ENCODE data around the gene KLK7.

KLK7 gene

DNA sequence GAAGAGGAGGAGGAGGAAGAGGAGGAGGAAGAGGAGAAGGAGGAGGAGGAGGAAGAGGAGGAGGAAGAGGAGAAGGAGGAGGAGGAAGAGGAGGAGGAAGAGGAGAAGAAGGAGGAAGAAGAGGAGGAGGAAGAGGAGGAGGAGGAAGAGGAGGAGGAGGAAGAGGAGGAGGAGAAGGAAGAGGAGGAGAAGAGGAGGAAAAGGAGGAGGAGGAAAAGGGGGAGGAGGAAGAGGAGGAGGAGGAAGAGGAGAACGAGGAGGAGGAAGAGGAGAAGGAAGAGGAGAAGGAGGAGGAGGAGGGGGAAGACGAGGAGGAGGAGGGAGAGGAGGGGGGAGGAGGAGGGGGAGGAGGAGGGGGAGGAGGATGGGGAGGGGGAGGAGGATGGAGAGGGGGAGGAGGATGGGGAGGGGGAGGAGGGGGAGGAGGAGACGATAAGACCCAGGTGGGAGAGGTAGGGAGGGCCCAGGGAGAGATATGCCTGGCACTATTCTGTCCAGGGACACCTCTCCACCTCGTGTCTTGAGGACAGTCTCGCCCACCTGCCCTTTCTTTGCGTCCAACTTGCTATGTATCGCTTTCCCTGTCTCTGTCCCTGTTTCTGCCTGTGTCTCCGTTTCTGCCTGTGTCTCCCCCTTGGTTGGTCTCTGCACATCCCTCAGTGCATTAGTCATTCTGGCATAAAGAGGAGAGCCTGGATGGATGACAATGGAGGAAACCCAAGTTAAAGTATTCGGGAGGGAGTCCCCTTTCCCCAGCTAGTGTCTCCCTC, 23.8 kb downstream of the KLK7 start:
- H3K4me3 ChIP-seq (ENCODE audit: low read depth, low read length): no peak overlapping the region
- peak; percentile 15 for DNase-seq (ENCODE audit: low read depth)
- TF ChIP-seq, protein P1, sequence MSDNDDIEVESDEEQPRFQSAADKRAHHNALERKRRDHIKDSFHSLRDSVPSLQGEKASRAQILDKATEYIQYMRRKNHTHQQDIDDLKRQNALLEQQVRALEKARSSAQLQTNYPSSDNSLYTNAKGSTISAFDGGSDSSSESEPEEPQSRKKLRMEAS (IDR thresholded peaks at IDR 0.05; ENCODE audit: low read depth, low read length): no peak

DNA sequence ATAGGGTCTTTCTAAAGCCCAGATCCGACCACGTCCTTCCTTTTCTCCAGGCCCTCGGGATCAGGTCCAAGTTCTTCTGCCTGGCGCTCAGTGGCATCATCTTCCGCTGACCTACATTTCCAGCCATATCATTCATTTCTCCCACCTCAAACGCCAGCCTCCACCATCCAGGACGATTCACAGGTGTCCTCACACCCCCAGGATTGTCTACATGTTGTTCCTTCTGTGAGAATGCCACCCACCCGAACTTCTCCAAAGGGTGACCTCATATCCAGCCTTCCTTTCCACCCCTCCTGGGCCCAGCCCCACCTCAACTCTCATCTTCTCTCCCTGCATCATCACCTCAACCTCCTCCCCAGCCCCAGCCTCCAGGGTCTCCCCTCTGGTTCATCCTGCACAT, 26.1 kb downstream of the KLK7 start:
- DNase-seq (ENCODE audit: low read depth): no peak
- H3K4me3 ChIP-seq (ENCODE audit: low read depth, low read length): no peak overlapping the region
- TF ChIP-seq MYC (IDR thresholded peaks at IDR 0.05; ENCODE audit: low read depth, low read length) (no peak), POLR2A (IDR thresholded peaks at IDR 0.05; ENCODE audit: extremely low read depth, insufficient read length) (no peak)
- TF ChIP-seq, protein P2, sequence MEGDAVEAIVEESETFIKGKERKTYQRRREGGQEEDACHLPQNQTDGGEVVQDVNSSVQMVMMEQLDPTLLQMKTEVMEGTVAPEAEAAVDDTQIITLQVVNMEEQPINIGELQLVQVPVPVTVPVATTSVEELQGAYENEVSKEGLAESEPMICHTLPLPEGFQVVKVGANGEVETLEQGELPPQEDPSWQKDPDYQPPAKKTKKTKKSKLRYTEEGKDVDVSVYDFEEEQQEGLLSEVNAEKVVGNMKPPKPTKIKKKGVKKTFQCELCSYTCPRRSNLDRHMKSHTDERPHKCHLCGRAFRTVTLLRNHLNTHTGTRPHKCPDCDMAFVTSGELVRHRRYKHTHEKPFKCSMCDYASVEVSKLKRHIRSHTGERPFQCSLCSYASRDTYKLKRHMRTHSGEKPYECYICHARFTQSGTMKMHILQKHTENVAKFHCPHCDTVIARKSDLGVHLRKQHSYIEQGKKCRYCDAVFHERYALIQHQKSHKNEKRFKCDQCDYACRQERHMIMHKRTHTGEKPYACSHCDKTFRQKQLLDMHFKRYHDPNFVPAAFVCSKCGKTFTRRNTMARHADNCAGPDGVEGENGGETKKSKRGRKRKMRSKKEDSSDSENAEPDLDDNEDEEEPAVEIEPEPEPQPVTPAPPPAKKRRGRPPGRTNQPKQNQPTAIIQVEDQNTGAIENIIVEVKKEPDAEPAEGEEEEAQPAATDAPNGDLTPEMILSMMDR (IDR thresholded peaks at IDR 0.05; ENCODE audit: low read depth, low read length): no peak

DNA sequence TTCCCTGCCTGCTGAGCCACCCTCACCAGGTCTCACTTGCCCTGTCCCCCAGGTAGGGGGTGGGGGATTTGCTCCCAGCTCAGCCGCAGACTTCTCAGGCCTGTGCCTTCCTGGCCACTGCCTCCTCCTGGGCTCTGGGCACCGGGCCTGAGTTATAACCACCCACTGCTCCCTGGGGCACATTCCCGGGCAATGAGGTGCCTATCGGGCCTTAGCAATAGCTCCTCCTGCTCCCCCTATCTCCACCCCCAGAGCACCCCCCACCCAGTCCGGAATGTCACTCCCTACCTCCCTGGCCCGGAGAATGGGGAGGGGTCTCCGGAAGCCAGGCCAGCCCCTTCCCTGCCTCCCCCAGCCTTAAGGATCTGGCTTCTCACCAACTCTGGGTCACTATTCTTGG, 30.8 kb downstream of the KLK7 start, which contains the start of gene KLK5:
KLK5 (minus strand) TSS at position 129 of the 400 bp plus-strand sequence. CDS start 381 bp downstream, outside the sequence.
- H3K4me3 ChIP-seq (ENCODE audit: low read depth, low read length): no peak within 1 kb of the TSS
- no peak for TF ChIP-seq MYC (IDR thresholded peaks at IDR 0.05; ENCODE audit: low read depth, low read length)
- TF ChIP-seq, protein P1 (IDR thresholded peaks at IDR 0.05; ENCODE audit: low read depth, low read length): no peak
- TF ChIP-seq POLR2A (IDR thresholded peaks at IDR 0.05; ENCODE audit: extremely low read depth, insufficient read length): no peak
- TF ChIP-seq, protein P2 (IDR thresholded peaks at IDR 0.05; ENCODE audit: low read depth, low read length): no peak
- no peak for DNase-seq (ENCODE audit: low read depth)

DNA sequence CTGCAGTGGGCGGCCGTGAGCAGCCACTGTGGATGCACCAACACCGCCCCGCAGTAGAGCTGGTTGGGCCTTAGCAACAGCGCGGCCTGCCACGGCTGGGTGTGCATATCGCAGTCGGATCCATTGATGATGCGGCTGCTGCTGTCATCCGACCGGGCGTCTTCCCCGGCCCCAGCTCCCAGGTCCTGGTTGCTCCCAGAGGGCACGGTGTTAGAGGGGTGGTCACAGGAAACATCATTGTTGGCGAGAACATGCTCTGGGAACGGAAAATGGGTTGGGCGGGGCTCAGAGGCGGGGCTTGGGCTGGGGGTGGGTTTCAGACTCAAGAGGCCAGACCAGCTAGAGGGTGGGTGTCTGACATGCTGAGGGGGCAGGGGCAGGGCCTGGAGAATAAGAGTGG, 33.9 kb downstream of the KLK7 start:
- TF ChIP-seq, protein P1 (IDR thresholded peaks at IDR 0.05; ENCODE audit: low read depth, low read length): no peak
- TF ChIP-seq POLR2A (IDR thresholded peaks at IDR 0.05; ENCODE audit: extremely low read depth, insufficient read length): no peak
- TF ChIP-seq, protein P2 (IDR thresholded peaks at IDR 0.05; ENCODE audit: low read depth, low read length): no peak
- no peak for TF ChIP-seq MYC (IDR thresholded peaks at IDR 0.05; ENCODE audit: low read depth, low read length)
- no peak for DNase-seq (ENCODE audit: low read depth)
- no peak overlapping the region for H3K4me3 ChIP-seq (ENCODE audit: low read depth, low read length)

DNA sequence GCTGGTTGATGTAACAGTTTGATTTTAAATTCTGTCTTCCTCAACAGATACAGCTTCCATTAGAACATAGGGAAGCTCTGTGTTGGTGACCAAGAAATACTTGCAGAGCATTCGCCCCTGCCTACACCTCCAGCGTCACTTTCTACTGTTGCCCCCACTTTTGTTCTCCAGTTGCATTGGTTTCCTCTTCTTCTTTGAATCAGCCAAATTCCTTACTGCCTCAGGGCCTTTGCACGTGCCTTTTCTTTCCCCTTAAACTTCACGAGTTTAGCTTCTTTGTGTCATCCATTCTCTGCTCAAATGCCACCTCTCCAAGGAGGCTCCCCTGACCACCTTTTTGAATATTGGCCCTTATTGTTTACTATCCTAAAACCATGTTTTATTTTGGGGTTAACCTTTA, 36.6 kb downstream of the KLK7 start:
- no peak for DNase-seq (ENCODE audit: low read depth)
- no peak overlapping the region for H3K4me3 ChIP-seq (ENCODE audit: low read depth, low read length)
- TF ChIP-seq POLR2A (IDR thresholded peaks at IDR 0.05; ENCODE audit: extremely low read depth, insufficient read length): no peak
- TF ChIP-seq, protein P2 (IDR thresholded peaks at IDR 0.05; ENCODE audit: low read depth, low read length): no peak
- TF ChIP-seq, protein P1 (IDR thresholded peaks at IDR 0.05; ENCODE audit: low read depth, low read length): no peak
- no peak for TF ChIP-seq MYC (IDR thresholded peaks at IDR 0.05; ENCODE audit: low read depth, low read length)

DNA sequence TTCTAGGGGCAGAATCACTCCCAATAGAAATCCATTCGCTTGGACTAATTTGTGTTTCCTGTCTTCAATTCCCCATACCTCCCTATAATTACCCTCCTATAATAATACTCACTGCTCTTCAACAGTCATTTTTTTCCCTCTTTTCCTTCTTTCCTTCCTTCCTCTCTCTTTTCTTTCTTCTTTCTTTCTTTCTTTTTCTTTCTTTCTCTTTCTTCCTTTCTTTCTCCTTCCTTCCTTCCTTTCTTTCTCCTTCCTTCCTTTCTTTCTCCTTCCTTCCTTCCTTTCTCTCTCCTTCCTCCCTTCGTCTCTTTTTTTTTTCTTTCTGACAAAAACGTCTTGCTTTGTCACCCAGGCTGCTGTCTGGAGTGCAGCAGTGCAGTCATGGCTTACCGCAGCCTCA, 38.9 kb downstream of the KLK7 start:
- no peak for DNase-seq (ENCODE audit: low read depth)
- TF ChIP-seq MYC (IDR thresholded peaks at IDR 0.05; ENCODE audit: low read depth, low read length) (no peak), POLR2A (IDR thresholded peaks at IDR 0.05; ENCODE audit: extremely low read depth, insufficient read length) (no peak)
- TF ChIP-seq, protein P2 (IDR thresholded peaks at IDR 0.05; ENCODE audit: low read depth, low read length): no peak
- TF ChIP-seq, protein P1 (IDR thresholded peaks at IDR 0.05; ENCODE audit: low read depth, low read length): no peak
- H3K4me3 ChIP-seq (ENCODE audit: low read depth, low read length): no peak overlapping the region

All from NB4 (cell line).